Psoas muscle (tissue), 8 donors: ENCODE results near the gene KIAA1671. TPM values are rescaled to one million over a fixed set of nuclear protein-coding genes. Genes with fewer than 3 reads are reported as not detected.

ENCODE experiments used
- ATAC-seq, 4 donors: fragments of 200-7000 bp; cut with Tn5 transposase; one replicate each; pipeline ENCODE4 v1.9.1; 2020; ENCODE audit warnings: moderate library complexity in 3 of 4, mild to moderate bottlenecking in 2 of 4
- DNase-seq, 2 donors: peaks; one replicate each; pipeline ENCODE4 v3.0.0-alpha.2; 2020
- H3K27ac ChIP-seq: fragments of 200-600 bp; one replicate; pipeline ENCODE4 v1.8.0; 2022
- H3K27me3 ChIP-seq, 3 donors: fragments of 200-600 bp in 1 of 3; one replicate each; pipeline versions ENCODE4 v1.6.1 to v1.8.0; 2013 to 2022; ENCODE audit warnings: low read length in 2 of 3, mild to moderate bottlenecking in 2 of 3, moderate library complexity in 1 of 3; ENCODE audit not compliant: insufficient read depth in 3 of 3
- H3K36me3 ChIP-seq, 2 donors: fragments of 200-600 bp in 1 of 2; one replicate each; pipeline versions ENCODE4 v1.6.1 to v1.8.0; 2013 to 2022; ENCODE audit warnings: low read depth in 1 of 2, mild to moderate bottlenecking in 1 of 2, moderate library complexity in 1 of 2; ENCODE audit not compliant: insufficient read depth in 1 of 2
- H3K4me1 ChIP-seq: fragments of 200-600 bp; one replicate; pipeline ENCODE4 v1.8.0; 2022
- H3K4me3 ChIP-seq: fragments of 200-600 bp; one replicate; pipeline ENCODE4 v1.8.0; 2022; ENCODE audit warnings: mild to moderate bottlenecking
- H3K9me3 ChIP-seq: fragments of 200-600 bp; one replicate; pipeline ENCODE4 v1.8.0; 2022
- WGBS, 3 donors: extraction: QIAGEN DNeasy Blood & Tissue Kit; methylation state at CpG; one replicate each; pipeline versions ENCODE4 v1.1.6 to v1.1.7; 2013; 5-methylcytosine and 5-hydroxymethylcytosine counted together
- intact Hi-C, 2 donors: fragments of 100-400 bp; cut with DNase I; formaldehyde crosslinking; loops; one replicate each; pipeline versions ENCODE4 v1.11.0 to v1.14.2; 2022
- polyA plus RNA-seq, 3 donors: library from polyadenylated mRNA; stranded (reverse); fragments of 200-250 nt; gene quantifications; one replicate each; pipeline ENCODE4 v1.2.3, GENCODE V29; 2013
- total RNA-seq, 4 donors: library from RNA; stranded (reverse); fragmentation: NEBNext Ultra II Directional in 2 of 4; extraction: Animal tissue kit (Norgen Biotek cat#: 25700) in 2 of 4; gene quantifications; one replicate each; pipeline versions ENCODE4 v1.2.1 to v1.2.4, GENCODE V29; 2021 to 2023
- TF ChIP-seq, protein P1 (sequence below): fragments of 200-600 bp; IDR thresholded peaks from one replicate; pipeline ENCODE4 v1.8.0; 2022; ENCODE audit warnings: antibody characterized with exemption
- donor health status: healthy with polysubstance abuse.
- donor health status: DM: no; HTN: no; CAD: no; lungs with moderate emphysema.
- donor health status: Bipolar disorder and iron deficiency.
- donor health status: healthy.
- donor health status: DM: yes; HTN: yes; CAD: no.
- donor health status: DM: no; HTN: no; CAD: no.
- donor health status: DM: no; HTN: no; CAD: no.
- donor health status: DM: yes; HTN: yes; CAD: no.

Gene KIAA1671
- total and polyA plus RNA-seq, 7 donors, result 1.9 to 56.9 (median 15.8) TPM

DNA sequence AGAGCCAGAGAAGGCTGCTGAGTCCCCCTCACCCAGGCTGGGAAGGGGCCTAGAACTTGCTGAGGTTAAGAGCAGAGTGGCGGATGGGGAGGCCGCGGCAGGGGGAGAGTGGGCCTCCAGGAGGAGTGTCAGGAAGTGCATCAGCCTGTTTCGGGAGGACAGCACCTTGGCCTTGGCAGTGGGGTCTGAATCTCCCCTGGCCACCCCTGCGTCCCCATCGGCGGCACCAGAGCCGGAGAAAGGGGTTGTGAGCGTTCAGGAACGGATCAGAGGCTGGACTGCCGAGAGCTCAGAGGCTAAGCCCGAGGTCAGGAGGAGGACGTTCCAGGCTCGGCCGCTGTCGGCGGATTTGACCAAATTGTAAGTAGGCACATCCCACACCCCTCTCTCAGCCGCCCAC is 76.7 kb downstream of the KIAA1671 start:
- H3K27ac ChIP-seq, result no peak overlapping the region
- intact Hi-C loops, result loop anchor here in 1 of 2 donors (5.0 kb wide), 1 partner anchor 77 kb away; the partner anchor contains the start of gene KIAA1671
- peaks cover 5% of the 10 kb centered on the region for H3K4me1 ChIP-seq

GRCh38 chr22:25030636-25031035 is 78.1 kb downstream of the KIAA1671 start:
- no peak overlapping the region for H3K4me3 ChIP-seq
- intact Hi-C loops, result no loop called here
- peaks cover 0 to 6% (median 0%) of the 10 kb centered on the region in 3 donors for H3K27me3 ChIP-seq
- TF ChIP-seq, protein P1, sequence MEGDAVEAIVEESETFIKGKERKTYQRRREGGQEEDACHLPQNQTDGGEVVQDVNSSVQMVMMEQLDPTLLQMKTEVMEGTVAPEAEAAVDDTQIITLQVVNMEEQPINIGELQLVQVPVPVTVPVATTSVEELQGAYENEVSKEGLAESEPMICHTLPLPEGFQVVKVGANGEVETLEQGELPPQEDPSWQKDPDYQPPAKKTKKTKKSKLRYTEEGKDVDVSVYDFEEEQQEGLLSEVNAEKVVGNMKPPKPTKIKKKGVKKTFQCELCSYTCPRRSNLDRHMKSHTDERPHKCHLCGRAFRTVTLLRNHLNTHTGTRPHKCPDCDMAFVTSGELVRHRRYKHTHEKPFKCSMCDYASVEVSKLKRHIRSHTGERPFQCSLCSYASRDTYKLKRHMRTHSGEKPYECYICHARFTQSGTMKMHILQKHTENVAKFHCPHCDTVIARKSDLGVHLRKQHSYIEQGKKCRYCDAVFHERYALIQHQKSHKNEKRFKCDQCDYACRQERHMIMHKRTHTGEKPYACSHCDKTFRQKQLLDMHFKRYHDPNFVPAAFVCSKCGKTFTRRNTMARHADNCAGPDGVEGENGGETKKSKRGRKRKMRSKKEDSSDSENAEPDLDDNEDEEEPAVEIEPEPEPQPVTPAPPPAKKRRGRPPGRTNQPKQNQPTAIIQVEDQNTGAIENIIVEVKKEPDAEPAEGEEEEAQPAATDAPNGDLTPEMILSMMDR, result no peak
- H3K4me1 ChIP-seq, result peaks cover 5% of the 10 kb centered on the region
- no peaks in the 10 kb centered on the region for H3K36me3 ChIP-seq
- ATAC-seq (peak in 1 of 4 donors; percentile 39), DNase-seq (peak in 1 of 2 donors; percentile 21)
- H3K27ac ChIP-seq, result no peak overlapping the region
- H3K9me3 ChIP-seq, result no peaks in the 10 kb centered on the region
- 30 to 38% (median 33%) methylated on average over 7 of the region's 7 CpGs for WGBS, 3 donors

More for the DNA sequence above, 76.7 kb downstream of the KIAA1671 start:
- DNase-seq, result no peak
- no peaks in the 10 kb centered on the region for H3K36me3 ChIP-seq
- TF ChIP-seq, protein P1, result no peak
- H3K9me3 ChIP-seq, result no peaks in the 10 kb centered on the region
- H3K4me3 ChIP-seq, result no peak overlapping the region
- ATAC-seq, result no peak
- peaks cover 0 to 3% (median 0%) of the 10 kb centered on the region in 3 donors for H3K27me3 ChIP-seq
- 94 to 97% (median 96%) methylated on average over 18 of the region's 18 CpGs for WGBS, 3 donors

- TF ChIP-seq, protein P1, result no peak
- WGBS, 3 donors, result 79 to 89% (median 88%) methylated on average over 2 of the region's 2 CpGs
- ATAC-seq (no peak), DNase-seq (no peak)
- intact Hi-C loops, result no loop called here
- Histone ChIP-seq H3K36me3 (no peaks in the 10 kb centered on the region), H3K9me3 (no peaks in the 10 kb centered on the region), H3K4me1 (no peaks in the 10 kb centered on the region), H3K27me3 (peaks cover 0 to 6% (median 0%) of the 10 kb centered on the region in 3 donors), H3K27ac (no peak overlapping the region), H3K4me3 (no peak overlapping the region)
Measured at GRCh38 chr22:25032066-25032465, 79.5 kb downstream of the KIAA1671 start.

GRCh38 chr22:25035715-25036114 is 83.2 kb downstream of the KIAA1671 start:
- Histone ChIP-seq H3K4me3 (no peak overlapping the region), H3K9me3 (no peaks in the 10 kb centered on the region), H3K36me3 (no peaks in the 10 kb centered on the region), H3K27me3 (peaks cover 0 to 3% (median 0%) of the 10 kb centered on the region in 3 donors), H3K27ac (no peak overlapping the region), H3K4me1 (no peaks in the 10 kb centered on the region)
- intact Hi-C loops, result no loop called here
- DNase-seq (no peak), ATAC-seq (no peak)
- WGBS, 3 donors, result 98 to 100% (median 100%) methylated on average over 2 of the region's 2 CpGs
- TF ChIP-seq, protein P1, result no peak

DNA sequence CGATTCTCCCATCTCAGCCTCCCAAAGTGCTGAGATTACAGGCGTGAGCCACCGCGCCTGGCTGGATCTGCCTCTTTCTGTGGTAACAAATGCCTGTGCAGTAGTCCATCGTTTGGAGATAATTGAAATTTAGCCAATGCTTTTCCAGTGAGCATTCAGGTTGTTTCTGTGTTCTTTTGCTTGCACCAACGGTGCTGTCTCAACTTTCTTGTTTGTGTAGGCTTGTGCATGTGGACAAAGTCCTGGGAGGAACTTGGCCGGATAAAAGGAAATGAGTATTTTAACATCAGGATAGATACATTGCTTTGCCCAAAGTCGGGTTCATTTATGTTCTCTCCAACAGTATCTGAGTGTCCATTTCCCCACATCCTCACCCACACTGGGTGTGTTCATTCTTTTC is 85.7 kb downstream of the KIAA1671 start:
- no peak overlapping the region for H3K27ac ChIP-seq
- no peaks in the 10 kb centered on the region for H3K9me3 ChIP-seq
- H3K4me3 ChIP-seq, result no peak overlapping the region
- ATAC-seq, result no peak
- H3K36me3 ChIP-seq, result no peaks in the 10 kb centered on the region
- peaks cover 0 to 3% (median 0%) of the 10 kb centered on the region in 3 donors for H3K27me3 ChIP-seq
- no peaks in the 10 kb centered on the region for H3K4me1 ChIP-seq
- 92 to 94% (median 92%) methylated on average over 8 of the region's 8 CpGs for WGBS, 3 donors
- intact Hi-C loops, result no loop called here
- no peak for DNase-seq
- TF ChIP-seq, protein P1, result no peak
